Astrocyte of the spinal cord (primary cell): ENCODE data around the gene GCC2.
"Not testable (repeated sequence)": the region's sequence is repeated elsewhere in the genome, so short reads cannot be mapped to it uniquely, and the experiment has no call there.

ENCODE experiments used
- DNase-seq: peaks from one replicate; pipeline ENCODE4 v3.0.0; 2011; ENCODE audit warnings: low read depth, low spot score
- H3K4me3 ChIP-seq: 2 replicates; pipeline ENCODE4 v1.5.1; 2011; ENCODE audit warnings: low read depth, mild to moderate bottlenecking, low read length, moderate library complexity
- in situ Hi-C: cut with HindIII; loops from 2 replicates; pipeline ENCODE4 v1.10.0; 2017; ENCODE audit warnings: low sequenced_read_pairs
- TF ChIP-seq, protein P1 (sequence below): IDR thresholded peaks from 2 replicates; pipeline ENCODE4 v1.5.1; 2012; ENCODE audit warnings: low read depth, mild to moderate bottlenecking, low read length, inconsistent platforms

The GCC2 gene

DNA sequence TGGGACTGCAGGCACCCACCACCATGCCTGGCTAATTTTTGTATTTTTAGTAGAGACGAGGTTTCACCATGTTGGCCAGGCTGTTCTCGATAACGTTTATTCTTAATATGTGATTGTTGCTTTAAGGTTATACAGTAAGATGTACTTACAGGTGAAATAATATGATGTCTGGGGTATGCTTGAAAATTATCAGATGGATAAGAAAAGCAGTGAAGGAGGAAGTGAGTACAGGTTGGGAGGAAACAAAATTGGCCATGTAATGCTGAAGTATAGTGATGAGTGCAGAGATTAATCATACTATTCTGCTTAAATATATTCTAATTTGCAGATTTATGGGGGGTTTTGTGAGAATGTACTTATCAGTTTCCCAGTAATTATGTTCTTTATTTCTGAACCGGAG is 3.0 kb downstream of the GCC2 start:
- TF ChIP-seq, protein P1, sequence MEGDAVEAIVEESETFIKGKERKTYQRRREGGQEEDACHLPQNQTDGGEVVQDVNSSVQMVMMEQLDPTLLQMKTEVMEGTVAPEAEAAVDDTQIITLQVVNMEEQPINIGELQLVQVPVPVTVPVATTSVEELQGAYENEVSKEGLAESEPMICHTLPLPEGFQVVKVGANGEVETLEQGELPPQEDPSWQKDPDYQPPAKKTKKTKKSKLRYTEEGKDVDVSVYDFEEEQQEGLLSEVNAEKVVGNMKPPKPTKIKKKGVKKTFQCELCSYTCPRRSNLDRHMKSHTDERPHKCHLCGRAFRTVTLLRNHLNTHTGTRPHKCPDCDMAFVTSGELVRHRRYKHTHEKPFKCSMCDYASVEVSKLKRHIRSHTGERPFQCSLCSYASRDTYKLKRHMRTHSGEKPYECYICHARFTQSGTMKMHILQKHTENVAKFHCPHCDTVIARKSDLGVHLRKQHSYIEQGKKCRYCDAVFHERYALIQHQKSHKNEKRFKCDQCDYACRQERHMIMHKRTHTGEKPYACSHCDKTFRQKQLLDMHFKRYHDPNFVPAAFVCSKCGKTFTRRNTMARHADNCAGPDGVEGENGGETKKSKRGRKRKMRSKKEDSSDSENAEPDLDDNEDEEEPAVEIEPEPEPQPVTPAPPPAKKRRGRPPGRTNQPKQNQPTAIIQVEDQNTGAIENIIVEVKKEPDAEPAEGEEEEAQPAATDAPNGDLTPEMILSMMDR = no peak
- in situ Hi-C loops = no loop called here

DNA sequence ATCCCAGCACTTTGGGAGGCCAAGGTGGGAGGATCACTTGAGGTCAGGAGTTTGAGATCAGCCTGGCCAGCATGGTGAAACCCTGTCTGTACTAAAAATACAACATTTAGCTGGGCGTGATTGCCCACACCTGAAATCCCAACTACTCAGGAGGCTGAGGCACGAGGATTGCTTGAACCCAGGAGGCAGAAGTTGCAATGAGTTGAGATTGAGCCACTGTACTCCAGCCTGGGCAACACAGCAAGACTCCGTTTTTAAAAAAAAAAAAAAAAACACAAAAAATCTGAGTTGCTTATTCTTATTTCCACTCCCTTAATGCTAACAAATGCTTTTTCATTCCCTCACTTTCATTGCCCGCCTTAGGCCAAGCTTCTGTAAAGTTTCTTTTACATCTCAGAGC is 4.5 kb downstream of the GCC2 start:
- H3K4me3 ChIP-seq, in situ Hi-C loops, DNase-seq: not testable (repeated sequence)

More for the DNA sequence above, 3.0 kb downstream of the GCC2 start:
- no peak overlapping the region for H3K4me3 ChIP-seq
- DNase-seq = no peak

DNA sequence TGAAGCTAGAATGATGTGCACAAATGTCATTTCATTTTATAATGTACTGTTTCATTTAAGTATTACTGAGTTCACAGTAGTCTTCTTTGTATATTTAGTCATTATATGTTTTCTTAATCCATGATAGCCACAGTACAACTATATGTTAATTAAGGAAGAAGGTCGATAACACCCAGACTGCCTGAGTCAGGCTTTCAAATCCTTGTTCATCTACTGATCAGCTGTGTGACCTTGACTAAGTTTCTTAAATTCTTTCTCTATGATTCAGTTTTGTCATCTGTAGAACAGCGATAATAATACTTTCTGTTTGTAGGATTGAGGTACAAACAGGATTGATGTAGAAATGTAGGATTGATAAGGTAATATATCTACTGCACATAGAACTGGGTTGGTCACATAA is 5.4 kb downstream of the GCC2 start:
- H3K4me3 ChIP-seq = no peak overlapping the region
- DNase-seq = no peak
- TF ChIP-seq, protein P1 = no peak
- in situ Hi-C loops = no loop called here

DNA sequence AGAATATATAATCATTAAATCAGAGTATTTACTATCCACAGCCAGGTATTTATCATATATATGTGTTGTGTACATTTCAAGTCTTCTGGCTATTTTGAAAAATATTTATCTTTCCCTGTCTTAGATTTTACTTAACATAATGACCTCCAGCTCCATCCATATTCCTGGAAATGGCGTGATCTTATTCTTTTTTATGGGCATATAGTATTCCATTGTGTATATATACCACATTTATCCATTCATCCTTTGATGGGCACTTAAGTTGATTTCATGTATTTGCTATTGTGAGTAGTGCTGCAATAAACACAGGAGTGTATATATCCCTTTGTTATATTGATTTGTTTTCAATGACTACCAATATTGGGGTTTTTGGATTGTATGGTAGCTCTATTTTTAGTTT is 6.6 kb downstream of the GCC2 start:
- H3K4me3 ChIP-seq = no peak overlapping the region
- no peak for DNase-seq
- in situ Hi-C loops = no loop called here
- TF ChIP-seq, protein P1 = no peak

DNA sequence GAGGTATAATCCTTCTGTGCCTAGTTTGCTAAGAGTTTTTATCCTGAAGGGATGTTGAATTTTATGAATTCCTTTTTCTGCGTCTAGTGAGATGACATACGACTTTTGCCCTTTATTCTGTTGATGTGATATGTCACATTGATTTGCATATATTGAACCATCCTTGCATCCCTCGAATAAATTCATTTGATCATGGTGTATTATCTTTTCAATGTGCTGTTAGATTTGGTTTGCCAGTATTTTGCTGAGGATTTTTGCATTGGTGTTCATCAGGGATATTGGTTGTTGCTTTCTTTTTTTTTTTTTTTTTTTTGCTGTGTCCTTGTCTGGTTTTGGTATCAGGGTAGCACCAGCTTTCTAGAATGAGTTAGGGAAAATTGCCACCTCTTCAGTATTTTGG is 9.1 kb downstream of the GCC2 start:
- DNase-seq = no peak
- TF ChIP-seq, protein P1 = no peak

DNA sequence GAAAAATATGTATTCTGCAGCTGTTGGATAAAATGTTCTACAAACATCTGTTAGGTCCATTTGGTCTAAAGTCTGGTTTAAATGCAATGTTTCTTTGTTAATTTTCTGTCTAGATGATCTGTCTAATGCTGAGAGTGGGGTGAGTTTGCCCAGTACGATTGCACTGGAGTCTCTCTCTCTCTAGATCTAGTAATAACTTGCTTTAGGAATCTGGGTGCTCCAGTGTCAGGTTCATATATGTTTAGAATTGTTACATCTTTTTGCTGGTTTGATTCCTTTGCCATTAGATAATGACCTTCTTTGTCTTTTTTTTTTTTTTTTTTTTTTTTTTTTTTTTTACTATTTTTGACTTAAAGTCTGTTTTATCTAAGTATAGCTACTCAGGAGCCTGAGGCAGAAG is 10.4 kb downstream of the GCC2 start:
- TF ChIP-seq, protein P1 = no peak
- H3K4me3 ChIP-seq = no peak overlapping the region
- in situ Hi-C loops = no loop called here

More for the DNA sequence above, 9.1 kb downstream of the GCC2 start:
- no peak overlapping the region for H3K4me3 ChIP-seq
- in situ Hi-C loops = no loop called here

DNA sequence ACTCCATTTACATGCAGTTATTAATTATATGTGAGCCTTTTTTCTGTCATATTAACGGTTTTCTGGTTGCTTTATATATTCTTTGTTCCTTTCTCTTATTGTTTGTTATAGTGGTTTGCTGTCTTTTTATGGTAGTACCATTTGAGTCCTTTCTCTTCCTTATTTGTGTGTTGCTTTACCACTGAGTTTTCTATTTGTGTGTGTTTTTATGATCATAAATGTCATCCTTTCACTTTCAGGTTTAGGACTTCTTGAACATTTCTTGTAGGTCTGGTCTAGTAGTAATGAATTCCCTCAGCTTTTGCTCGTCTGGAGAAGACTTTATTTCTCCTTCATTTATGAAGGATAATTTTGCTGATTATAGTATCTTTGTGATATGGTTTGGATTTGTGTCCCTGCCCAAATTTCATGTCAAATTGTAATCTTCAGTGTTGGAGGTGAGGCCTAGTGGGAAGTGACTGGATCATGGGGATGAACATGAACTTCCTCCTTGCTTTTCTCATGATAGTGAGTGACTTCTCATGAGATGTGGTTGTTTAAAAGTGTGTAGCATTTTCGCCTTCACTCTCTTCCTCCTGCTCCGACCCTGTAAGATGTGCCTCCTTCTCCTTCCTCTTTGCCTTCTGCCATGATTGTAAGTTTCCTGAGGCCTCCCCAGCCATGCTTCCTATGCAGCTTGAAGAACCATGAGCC is 11.5 kb downstream of the GCC2 start:
- in situ Hi-C loops = no loop called here
- DNase-seq = no peak
- no peak overlapping the region for H3K4me3 ChIP-seq
- TF ChIP-seq, protein P1 = no peak

More for the DNA sequence above, 10.4 kb downstream of the GCC2 start:
- no peak for DNase-seq
